ENCODE results near the gene SYT2.

Gene SYT2

GRCh38 chr1:202645097-202645476, 65.2 kb downstream of the SYT2 start:
- no peak for TF ChIP-seq EZH2 (IDR thresholded peaks at IDR 0.05; ENCODE audit: borderline replicate concordance, low read depth, low read length, severe bottlenecking)
- TF ChIP-seq, protein P1, sequence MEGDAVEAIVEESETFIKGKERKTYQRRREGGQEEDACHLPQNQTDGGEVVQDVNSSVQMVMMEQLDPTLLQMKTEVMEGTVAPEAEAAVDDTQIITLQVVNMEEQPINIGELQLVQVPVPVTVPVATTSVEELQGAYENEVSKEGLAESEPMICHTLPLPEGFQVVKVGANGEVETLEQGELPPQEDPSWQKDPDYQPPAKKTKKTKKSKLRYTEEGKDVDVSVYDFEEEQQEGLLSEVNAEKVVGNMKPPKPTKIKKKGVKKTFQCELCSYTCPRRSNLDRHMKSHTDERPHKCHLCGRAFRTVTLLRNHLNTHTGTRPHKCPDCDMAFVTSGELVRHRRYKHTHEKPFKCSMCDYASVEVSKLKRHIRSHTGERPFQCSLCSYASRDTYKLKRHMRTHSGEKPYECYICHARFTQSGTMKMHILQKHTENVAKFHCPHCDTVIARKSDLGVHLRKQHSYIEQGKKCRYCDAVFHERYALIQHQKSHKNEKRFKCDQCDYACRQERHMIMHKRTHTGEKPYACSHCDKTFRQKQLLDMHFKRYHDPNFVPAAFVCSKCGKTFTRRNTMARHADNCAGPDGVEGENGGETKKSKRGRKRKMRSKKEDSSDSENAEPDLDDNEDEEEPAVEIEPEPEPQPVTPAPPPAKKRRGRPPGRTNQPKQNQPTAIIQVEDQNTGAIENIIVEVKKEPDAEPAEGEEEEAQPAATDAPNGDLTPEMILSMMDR (IDR thresholded peaks at IDR 0.05; ENCODE audit: borderline replicate concordance, extremely low read depth, low read length, poor library complexity, severe bottlenecking): no peak
- Histone ChIP-seq H3K4me1 (ENCODE audit: insufficient read depth, low read length) (no peaks in the 10 kb centered on the region), H3K9me3 (ENCODE audit: insufficient read depth, low read length, severe bottlenecking) (no peaks in the 10 kb centered on the region), H4K20me1 (ENCODE audit: insufficient read depth, low read length) (0 out of 2 replicates have a peak, but pooled peaks cover 5% of the 10 kb centered on the region), H3K4me3 (ENCODE audit: low read depth in 1 of 2, low read length in 2 of 2) (no peak overlapping the region), H3K4me2 (ENCODE audit: insufficient read depth, low read length) (no peak overlapping the region), H3K9ac (ENCODE audit: low read depth, low read length) (no peak overlapping the region), H3K36me3 (ENCODE audit: insufficient read depth, low read length) (no peaks in the 10 kb centered on the region), H3K27ac (ENCODE audit: low read length) (no peak overlapping the region), H3K27me3 (ENCODE audit: insufficient read depth, low read length, poor library complexity) (peaks cover 14% of the 10 kb centered on the region), H2AFZ (ENCODE audit: low read depth, low read length) (no peak overlapping the region), H3K79me2 (ENCODE audit: insufficient read depth, low read length) (no peaks in the 10 kb centered on the region)
- no peak for ATAC-seq (ENCODE audit: insufficient read depth, low read depth)
- DNase-seq: no peak

- Histone ChIP-seq H3K79me2 (ENCODE audit: insufficient read depth, low read length) (no peaks in the 10 kb centered on the region), H3K4me3 (ENCODE audit: low read depth in 1 of 2, low read length in 2 of 2) (no peak overlapping the region), H2AFZ (ENCODE audit: low read depth, low read length) (no peak overlapping the region), H3K9me3 (ENCODE audit: insufficient read depth, low read length, severe bottlenecking) (no peaks in the 10 kb centered on the region), H3K4me2 (ENCODE audit: insufficient read depth, low read length) (no peak overlapping the region), H3K4me1 (ENCODE audit: insufficient read depth, low read length) (no peaks in the 10 kb centered on the region), H3K27me3 (ENCODE audit: insufficient read depth, low read length, poor library complexity) (peaks cover 14% of the 10 kb centered on the region), H3K27ac (ENCODE audit: low read length) (no peak overlapping the region), H4K20me1 (ENCODE audit: insufficient read depth, low read length) (0 out of 2 replicates have a peak, but pooled peaks cover 5% of the 10 kb centered on the region), H3K9ac (ENCODE audit: low read depth, low read length) (no peak overlapping the region), H3K36me3 (ENCODE audit: insufficient read depth, low read length) (no peaks in the 10 kb centered on the region)
- TF ChIP-seq, protein P1 (IDR thresholded peaks at IDR 0.05; ENCODE audit: borderline replicate concordance, extremely low read depth, low read length, poor library complexity, severe bottlenecking): no peak
- no peak for TF ChIP-seq EZH2 (IDR thresholded peaks at IDR 0.05; ENCODE audit: borderline replicate concordance, low read depth, low read length, severe bottlenecking)
- ATAC-seq (ENCODE audit: insufficient read depth, low read depth) (no peak), DNase-seq (no peak)
Measured at GRCh38 chr1:202644219-202645096, 65.8 kb downstream of the SYT2 start.

- Histone ChIP-seq H3K27me3 (ENCODE audit: insufficient read depth, low read length, poor library complexity) (peaks cover 14% of the 10 kb centered on the region), H2AFZ (ENCODE audit: low read depth, low read length) (no peak overlapping the region), H3K27ac (ENCODE audit: low read length) (no peak overlapping the region), H4K20me1 (ENCODE audit: insufficient read depth, low read length) (0 out of 2 replicates have a peak, but pooled peaks cover 5% of the 10 kb centered on the region), H3K9me3 (ENCODE audit: insufficient read depth, low read length, severe bottlenecking) (no peaks in the 10 kb centered on the region), H3K4me1 (ENCODE audit: insufficient read depth, low read length) (no peaks in the 10 kb centered on the region), H3K79me2 (ENCODE audit: insufficient read depth, low read length) (no peaks in the 10 kb centered on the region), H3K4me2 (ENCODE audit: insufficient read depth, low read length) (no peak overlapping the region), H3K36me3 (ENCODE audit: insufficient read depth, low read length) (no peaks in the 10 kb centered on the region), H3K9ac (ENCODE audit: low read depth, low read length) (no peak overlapping the region), H3K4me3 (ENCODE audit: low read depth in 1 of 2, low read length in 2 of 2) (no peak overlapping the region)
- ATAC-seq (ENCODE audit: insufficient read depth, low read depth) (no peak), DNase-seq (no peak)
- no peak for TF ChIP-seq EZH2 (IDR thresholded peaks at IDR 0.05; ENCODE audit: borderline replicate concordance, low read depth, low read length, severe bottlenecking)
- TF ChIP-seq, protein P1 (IDR thresholded peaks at IDR 0.05; ENCODE audit: borderline replicate concordance, extremely low read depth, low read length, poor library complexity, severe bottlenecking): no peak
Measured at GRCh38 chr1:202643397-202644218, 66.6 kb downstream of the SYT2 start.

All from DND-41 (cell line).